Activated T-cell treated with anti-CD3 and anti-CD28 coated beads, Interleukin-2, amount 50 U/mL, for 24 hours (primary cell): ENCODE data around the gene KTI12.
"Not testable (repeated sequence)": the region's sequence is repeated elsewhere in the genome, so short reads cannot be mapped to it uniquely, and the experiment has no call there.

Experiments
- DNase-seq: peaks from one replicate; pipeline ENCODE4 v3.0.0-alpha.2; 2020
- H3K27ac Mint-ChIP-seq: 2 replicates; pipeline ENCODE4 v1.8.0; 2020; ENCODE audit warnings: mild to moderate bottlenecking, mixed read lengths
- H3K27me3 Mint-ChIP-seq: 2 replicates; pipeline ENCODE4 v1.8.0; 2020; ENCODE audit warnings: mixed read lengths
- H3K36me3 Mint-ChIP-seq: 2 replicates; pipeline ENCODE4 v1.8.0; 2020; ENCODE audit warnings: low read depth, mixed read lengths
- H3K4me1 Mint-ChIP-seq: 2 replicates; pipeline ENCODE4 v1.8.0; 2020; ENCODE audit warnings: low read depth, mixed read lengths
- H3K4me3 Mint-ChIP-seq: 2 replicates; pipeline ENCODE4 v1.8.0; 2020; ENCODE audit warnings: mild to moderate bottlenecking, moderate library complexity, mixed read lengths
- H3K9me3 Mint-ChIP-seq: 2 replicates; pipeline ENCODE4 v1.8.0; 2020; ENCODE audit warnings: mixed read lengths

The KTI12 gene

GRCh38 chr1:52055066-52055865, 21.7 kb upstream of the KTI12 start, which contains the start of gene TXNDC12:
Gene TXNDC12, minus strand, starts transcription at chr1:52055191. Its CDS starts 95 bp downstream, at chr1:52055096.
- Mint-ChIP-seq H3K4me1 (peaks cover 57% of the 10 kb centered on the region), H3K27ac (peak within 1 kb of the TSS; percentile 97), H3K9me3 (no peaks in the 10 kb centered on the region), H3K27me3 (no peaks in the 10 kb centered on the region), H3K4me3 (peak within 1 kb of the TSS; percentile 98), H3K36me3 (peaks cover 84% of the 10 kb centered on the region)
- DNase-seq, result peak; percentile 77

GRCh38 chr1:52054496-52055065, 21.0 kb upstream of the KTI12 start:
- Mint-ChIP-seq H3K4me1 (peaks cover 56% of the 10 kb centered on the region), H3K27me3 (no peaks in the 10 kb centered on the region)

DNA sequence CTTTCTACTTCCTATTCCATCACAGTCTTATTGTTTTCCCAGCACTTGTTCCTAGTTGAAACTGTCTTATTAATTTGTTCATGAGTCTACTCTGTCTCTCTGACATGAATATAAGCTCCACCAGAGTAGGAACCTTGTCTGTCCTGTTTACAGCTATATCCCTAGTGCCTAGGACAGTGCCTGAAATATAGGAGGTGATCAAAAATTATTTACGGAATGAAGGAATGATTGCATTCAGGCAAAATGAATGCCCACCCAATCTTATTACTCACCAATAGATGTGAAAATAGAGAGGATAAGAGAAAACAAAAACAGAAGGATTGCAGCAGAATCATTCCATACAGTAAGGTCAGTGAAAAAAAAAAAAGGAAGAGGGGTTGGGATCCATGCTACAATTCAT, 20.3 kb upstream of the KTI12 start:
- Mint-ChIP-seq H3K27me3 (no peaks in the 10 kb centered on the region), H3K9me3 (no peaks in the 10 kb centered on the region), H3K4me1 (peaks cover 50% of the 10 kb centered on the region), H3K27ac (peak overlapping the region; percentile 97), H3K4me3 (peak overlapping the region; percentile 98), H3K36me3 (peaks cover 74% of the 10 kb centered on the region)
- no peak for DNase-seq

More at GRCh38 chr1:52054496-52055065, 21.0 kb upstream of the KTI12 start:
- peak overlapping the region; percentile 97 for H3K27ac Mint-ChIP-seq
- peaks cover 81% of the 10 kb centered on the region for H3K36me3 Mint-ChIP-seq
- peak overlapping the region; percentile 98 for H3K4me3 Mint-ChIP-seq
- no peaks in the 10 kb centered on the region for H3K9me3 Mint-ChIP-seq
- DNase-seq, result no peak

DNA sequence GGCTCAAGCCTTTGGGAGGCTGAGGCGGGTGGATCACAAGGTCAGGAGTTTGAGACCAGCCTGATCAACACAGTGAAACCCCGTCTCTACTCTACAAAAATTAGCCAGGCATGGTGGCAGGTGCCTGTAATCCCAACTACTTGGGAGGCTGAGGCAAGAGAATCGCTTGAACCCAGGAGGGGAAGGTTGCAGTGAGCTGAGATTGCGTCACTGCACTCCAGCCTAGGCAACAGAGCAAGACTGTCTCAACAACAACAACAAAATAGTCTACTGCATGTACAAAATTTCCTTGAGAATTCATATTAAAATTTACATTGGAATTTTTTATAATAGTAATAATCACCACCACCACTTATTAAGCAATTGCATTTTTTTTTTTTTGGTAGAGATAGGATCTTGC, 15.7 kb upstream of the KTI12 start:
- not testable (repeated sequence) for DNase-seq, H3K27ac Mint-ChIP-seq, H3K27me3 Mint-ChIP-seq, H3K4me3 Mint-ChIP-seq, H3K9me3 Mint-ChIP-seq
- H3K4me1 Mint-ChIP-seq, result peaks cover 41% of the 10 kb centered on the region
- H3K36me3 Mint-ChIP-seq, result peaks cover 60% of the 10 kb centered on the region

- Mint-ChIP-seq H3K4me1 (peaks cover 22% of the 10 kb centered on the region), H3K36me3 (peaks cover 50% of the 10 kb centered on the region)
- DNase-seq, H3K9me3 Mint-ChIP-seq, H3K27me3 Mint-ChIP-seq, H3K4me3 Mint-ChIP-seq, H3K27ac Mint-ChIP-seq: not testable (repeated sequence)
These were observed 12.1 kb upstream of the KTI12 start for GRCh38 chr1:52045666-52046195.

GRCh38 chr1:52045236-52045635, 11.6 kb upstream of the KTI12 start:
- Mint-ChIP-seq H3K36me3 (peaks cover 50% of the 10 kb centered on the region), H3K4me3 (no peak overlapping the region), H3K27me3 (no peaks in the 10 kb centered on the region), H3K4me1 (peaks cover 18% of the 10 kb centered on the region), H3K27ac (no peak overlapping the region), H3K9me3 (no peaks in the 10 kb centered on the region)
- no peak for DNase-seq

GRCh38 chr1:52041551-52042185, 8.1 kb upstream of the KTI12 start:
- no peak overlapping the region for H3K27ac Mint-ChIP-seq
- no peak overlapping the region for H3K4me3 Mint-ChIP-seq
- H3K4me1 Mint-ChIP-seq, result peaks cover 15% of the 10 kb centered on the region
- no peaks in the 10 kb centered on the region for H3K9me3 Mint-ChIP-seq
- peaks cover 70% of the 10 kb centered on the region for H3K36me3 Mint-ChIP-seq
- no peaks in the 10 kb centered on the region for H3K27me3 Mint-ChIP-seq
- no peak for DNase-seq

GRCh38 chr1:52037909-52038308, 4.3 kb upstream of the KTI12 start:
- Mint-ChIP-seq H3K27me3 (no peaks in the 10 kb centered on the region), H3K36me3 (peaks cover 73% of the 10 kb centered on the region), H3K4me1 (peaks cover 6% of the 10 kb centered on the region), H3K4me3 (no peak overlapping the region), H3K9me3 (no peaks in the 10 kb centered on the region), H3K27ac (no peak overlapping the region)
- no peak for DNase-seq

DNA sequence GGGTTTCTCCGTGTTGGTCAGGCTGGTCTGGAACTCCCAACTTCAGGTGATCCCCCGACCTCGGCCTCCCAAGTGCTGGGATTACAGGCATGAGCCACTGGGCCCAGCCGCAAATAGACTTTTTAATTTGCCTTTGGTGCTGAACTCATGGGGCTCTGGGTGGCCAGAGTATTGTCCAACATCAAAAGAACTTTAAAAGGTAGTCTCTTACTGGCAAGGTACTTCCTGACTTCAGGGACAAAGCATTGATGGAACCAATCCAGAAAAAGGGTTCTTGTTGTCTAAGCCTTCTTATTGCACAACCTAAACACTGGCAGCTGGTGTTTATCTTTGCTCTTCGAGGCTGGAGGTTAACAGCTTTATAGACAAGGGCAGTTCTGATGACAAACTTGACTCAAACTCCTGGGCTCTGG, 3.8 kb upstream of the KTI12 start:
- no peak for DNase-seq
- H3K4me1 Mint-ChIP-seq, result peaks cover 8% of the 10 kb centered on the region
- H3K36me3 Mint-ChIP-seq, result peaks cover 78% of the 10 kb centered on the region
- H3K4me3 Mint-ChIP-seq, result no peak overlapping the region
- H3K27me3 Mint-ChIP-seq, result no peaks in the 10 kb centered on the region
- H3K9me3 Mint-ChIP-seq, result no peaks in the 10 kb centered on the region
- H3K27ac Mint-ChIP-seq, result no peak overlapping the region

- Mint-ChIP-seq H3K4me1 (peaks cover 38% of the 10 kb centered on the region), H3K27ac (peak overlapping the region; percentile 97), H3K36me3 (peaks cover 77% of the 10 kb centered on the region), H3K27me3 (no peaks in the 10 kb centered on the region), H3K4me3 (peak overlapping the region; percentile 95), H3K9me3 (no peaks in the 10 kb centered on the region)
- DNase-seq, result no peak
These were observed 407 bp upstream of the KTI12 start for GRCh38 chr1:52034050-52034384.

DNA sequence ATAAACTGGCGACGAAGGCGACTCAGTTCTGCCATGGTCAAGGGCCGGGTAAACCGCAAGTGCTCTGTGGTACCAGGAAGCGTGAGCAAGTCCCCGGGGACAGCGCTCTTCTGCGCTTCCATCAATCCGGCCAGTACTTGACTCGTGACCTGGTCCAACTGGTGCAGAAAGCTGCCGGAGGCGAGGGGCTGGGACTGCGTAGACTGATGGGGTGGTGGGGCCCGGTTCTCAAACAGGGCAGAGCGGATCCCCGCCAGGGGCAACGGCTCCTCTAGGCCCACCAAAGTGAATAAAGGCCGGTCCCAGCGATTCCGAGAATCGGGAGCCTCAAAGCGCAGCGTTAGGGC, 852 bp downstream of the KTI12 start:
- H3K4me3 Mint-ChIP-seq, result peak overlapping the region; percentile 95
- no peaks in the 10 kb centered on the region for H3K9me3 Mint-ChIP-seq
- no peaks in the 10 kb centered on the region for H3K27me3 Mint-ChIP-seq
- H3K36me3 Mint-ChIP-seq, result peaks cover 69% of the 10 kb centered on the region
- no peak for DNase-seq
- H3K27ac Mint-ChIP-seq, result peak overlapping the region; percentile 97
- H3K4me1 Mint-ChIP-seq, result peaks cover 38% of the 10 kb centered on the region

DNA sequence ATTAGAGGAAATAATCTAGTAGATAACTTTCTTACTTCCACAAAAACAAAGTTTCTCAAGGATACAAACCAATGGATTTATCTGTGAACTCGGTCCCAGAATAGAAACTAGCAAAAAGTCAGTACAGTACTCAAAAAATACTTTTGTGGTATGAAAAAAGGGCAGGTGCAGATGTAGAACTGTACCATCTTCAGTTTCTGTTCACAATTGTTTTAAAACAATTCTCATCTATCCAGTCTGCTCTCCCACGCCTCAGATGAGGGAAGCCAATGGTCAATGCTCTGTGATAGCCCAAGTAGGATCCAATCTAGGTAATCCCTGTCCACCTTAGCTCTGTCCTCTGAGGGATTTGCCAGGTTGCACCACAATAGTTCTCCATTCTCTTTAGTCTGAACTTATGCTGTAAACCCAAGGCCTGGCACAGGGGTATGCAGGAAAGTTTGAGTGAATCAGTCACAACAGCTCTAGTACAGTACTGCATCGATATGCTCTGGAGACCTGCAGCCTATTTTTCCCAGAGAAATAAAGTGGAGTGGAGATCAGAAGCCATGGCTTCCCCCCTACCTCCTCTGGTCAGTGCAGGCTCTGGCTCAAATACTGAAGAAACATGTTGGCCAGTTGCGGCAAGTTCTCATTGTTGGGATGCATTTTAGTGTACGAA, 1.4 kb downstream of the KTI12 start:
- Mint-ChIP-seq H3K27ac (peak overlapping the region; percentile 97), H3K27me3 (no peaks in the 10 kb centered on the region), H3K4me3 (peak overlapping the region; percentile 95), H3K9me3 (no peaks in the 10 kb centered on the region), H3K36me3 (peaks cover 66% of the 10 kb centered on the region), H3K4me1 (peaks cover 38% of the 10 kb centered on the region)
- DNase-seq, result no peak

- H3K27ac Mint-ChIP-seq, DNase-seq, H3K27me3 Mint-ChIP-seq, H3K4me3 Mint-ChIP-seq, H3K9me3 Mint-ChIP-seq: not testable (repeated sequence)
- Mint-ChIP-seq H3K4me1 (peaks cover 34% of the 10 kb centered on the region), H3K36me3 (peaks cover 72% of the 10 kb centered on the region)
These were observed 4.8 kb downstream of the KTI12 start for GRCh38 chr1:52028839-52029238.

- Mint-ChIP-seq H3K4me1 (peaks cover 32% of the 10 kb centered on the region), H3K4me3 (no peak overlapping the region), H3K27me3 (no peaks in the 10 kb centered on the region), H3K36me3 (peaks cover 73% of the 10 kb centered on the region), H3K27ac (no peak overlapping the region), H3K9me3 (no peaks in the 10 kb centered on the region)
- DNase-seq, result no peak
These were observed 5.3 kb downstream of the KTI12 start for GRCh38 chr1:52028328-52028727.
